ENCODE measurements around the gene JHY. TPM values are rescaled to one million over a fixed set of nuclear protein-coding genes. Genes with fewer than 3 reads are reported as not detected.

JHY gene
- total and polyA plus RNA-seq, 2 of the 8 experiments (the other 6 are each of a cell fraction or from before 2014, with no cell fraction given) = 0.29 to 0.91 TPM

- no peak for TF ChIP-seq EGR1 (IDR thresholded peaks at IDR 0.05; ENCODE audit: borderline replicate concordance, low read depth, low read length)
Measured at GRCh38 chr11:122833846-122834464, 48.6 kb upstream of the JHY start (continued).

Measured in H1 (cell line).